ENCODE data around the gene EFCAB6. TPM values are rescaled to one million over a fixed set of nuclear protein-coding genes. Genes with fewer than 3 reads are reported as not detected.

Gene EFCAB6
- total RNA-seq, 4 donors from 2014 or later, result 2.0 to 8.4 (median 5.7) TPM

DNA sequence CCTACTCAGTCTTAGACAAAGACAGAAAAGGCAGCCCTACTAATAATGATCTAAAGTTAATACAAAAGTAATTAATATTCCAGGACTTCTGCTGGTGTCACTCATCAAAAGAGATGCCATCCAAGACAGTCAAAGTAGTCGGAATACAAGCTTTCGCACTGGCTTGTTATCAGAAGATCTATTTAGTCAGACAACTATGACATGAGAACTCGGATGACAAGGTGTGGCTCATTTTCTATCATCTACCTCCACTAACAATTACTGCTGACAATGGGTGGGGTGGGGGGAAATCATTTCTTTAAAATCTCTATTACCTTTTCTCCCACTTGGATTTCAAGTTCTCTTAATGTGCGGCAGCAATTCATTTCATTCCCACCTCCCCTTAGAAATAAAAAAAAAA is 56.7 kb downstream of the EFCAB6 start:
- DNase-seq, result no peak
- no peaks in the 10 kb centered on the region for H3K27me3 ChIP-seq
- intact Hi-C loops (cut with DNase I; ENCODE audit: low total_unique reads), result no loop called here
- H3K9me3 ChIP-seq, result no peaks in the 10 kb centered on the region
- no peaks in the 10 kb centered on the region for H3K4me1 ChIP-seq
- no peak overlapping the region for H3K4me3 ChIP-seq
- H3K27ac ChIP-seq, result no peak overlapping the region
- no peaks in the 10 kb centered on the region for H3K36me3 ChIP-seq
- TF ChIP-seq POLR2A (IDR thresholded peaks at IDR 0.05), result no peak
- TF ChIP-seq, protein P1, sequence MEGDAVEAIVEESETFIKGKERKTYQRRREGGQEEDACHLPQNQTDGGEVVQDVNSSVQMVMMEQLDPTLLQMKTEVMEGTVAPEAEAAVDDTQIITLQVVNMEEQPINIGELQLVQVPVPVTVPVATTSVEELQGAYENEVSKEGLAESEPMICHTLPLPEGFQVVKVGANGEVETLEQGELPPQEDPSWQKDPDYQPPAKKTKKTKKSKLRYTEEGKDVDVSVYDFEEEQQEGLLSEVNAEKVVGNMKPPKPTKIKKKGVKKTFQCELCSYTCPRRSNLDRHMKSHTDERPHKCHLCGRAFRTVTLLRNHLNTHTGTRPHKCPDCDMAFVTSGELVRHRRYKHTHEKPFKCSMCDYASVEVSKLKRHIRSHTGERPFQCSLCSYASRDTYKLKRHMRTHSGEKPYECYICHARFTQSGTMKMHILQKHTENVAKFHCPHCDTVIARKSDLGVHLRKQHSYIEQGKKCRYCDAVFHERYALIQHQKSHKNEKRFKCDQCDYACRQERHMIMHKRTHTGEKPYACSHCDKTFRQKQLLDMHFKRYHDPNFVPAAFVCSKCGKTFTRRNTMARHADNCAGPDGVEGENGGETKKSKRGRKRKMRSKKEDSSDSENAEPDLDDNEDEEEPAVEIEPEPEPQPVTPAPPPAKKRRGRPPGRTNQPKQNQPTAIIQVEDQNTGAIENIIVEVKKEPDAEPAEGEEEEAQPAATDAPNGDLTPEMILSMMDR (IDR thresholded peaks at IDR 0.05), result no peak

DNA sequence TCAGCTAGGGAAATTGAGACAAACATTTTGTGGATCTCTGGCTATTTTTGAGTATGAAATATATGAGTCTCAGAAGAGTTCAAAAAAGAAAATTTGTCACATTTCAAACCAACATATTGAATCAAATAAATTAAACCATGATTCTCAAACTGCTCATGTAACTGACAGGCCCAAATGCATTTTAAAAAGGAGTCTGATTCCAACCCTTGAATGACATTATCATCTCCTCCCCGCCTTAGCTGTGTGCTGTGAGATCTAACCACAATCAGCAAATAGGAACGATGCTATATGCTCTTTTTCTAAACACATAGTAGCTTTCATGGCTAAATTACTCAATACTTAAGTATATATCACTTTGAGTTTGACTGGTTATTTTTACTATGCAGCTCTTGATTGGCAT is 57.1 kb downstream of the EFCAB6 start:
- Histone ChIP-seq H3K4me3 (no peak overlapping the region), H3K27ac (no peak overlapping the region), H3K27me3 (no peaks in the 10 kb centered on the region), H3K9me3 (no peaks in the 10 kb centered on the region), H3K36me3 (no peaks in the 10 kb centered on the region), H3K4me1 (no peaks in the 10 kb centered on the region)
- no peak for TF ChIP-seq POLR2A (IDR thresholded peaks at IDR 0.05)
- TF ChIP-seq, protein P1 (IDR thresholded peaks at IDR 0.05), result no peak
- intact Hi-C loops (cut with DNase I; ENCODE audit: low total_unique reads), result no loop called here
- no peak for DNase-seq

DNA sequence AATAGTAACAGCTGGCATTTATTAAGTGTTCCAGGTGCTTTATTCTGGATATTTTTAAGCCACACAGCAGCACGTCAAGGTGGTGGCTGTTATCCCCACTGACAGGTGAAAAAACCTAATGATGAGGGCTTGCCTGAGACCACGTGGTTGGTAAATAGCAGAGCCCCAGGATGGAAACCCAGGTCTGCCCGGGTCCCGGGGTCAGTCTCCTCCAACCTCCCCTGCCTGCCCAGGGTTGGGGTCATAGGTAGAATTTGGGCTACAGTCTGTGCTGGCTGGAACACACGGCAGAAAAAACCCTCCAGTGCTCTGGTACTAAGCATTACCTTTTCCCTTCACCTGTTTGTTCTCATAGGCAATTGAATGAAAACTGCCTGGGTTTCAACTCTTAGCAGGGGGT is 57.9 kb downstream of the EFCAB6 start:
- H3K27me3 ChIP-seq, result no peaks in the 10 kb centered on the region
- intact Hi-C loops (cut with DNase I; ENCODE audit: low total_unique reads), result no loop called here
- H3K9me3 ChIP-seq, result no peaks in the 10 kb centered on the region
- no peaks in the 10 kb centered on the region for H3K36me3 ChIP-seq
- no peak overlapping the region for H3K4me3 ChIP-seq
- H3K4me1 ChIP-seq, result no peaks in the 10 kb centered on the region
- H3K27ac ChIP-seq, result no peak overlapping the region
- TF ChIP-seq, protein P1 (IDR thresholded peaks at IDR 0.05), result no peak
- TF ChIP-seq POLR2A (IDR thresholded peaks at IDR 0.05), result no peak
- DNase-seq, result no peak

DNA sequence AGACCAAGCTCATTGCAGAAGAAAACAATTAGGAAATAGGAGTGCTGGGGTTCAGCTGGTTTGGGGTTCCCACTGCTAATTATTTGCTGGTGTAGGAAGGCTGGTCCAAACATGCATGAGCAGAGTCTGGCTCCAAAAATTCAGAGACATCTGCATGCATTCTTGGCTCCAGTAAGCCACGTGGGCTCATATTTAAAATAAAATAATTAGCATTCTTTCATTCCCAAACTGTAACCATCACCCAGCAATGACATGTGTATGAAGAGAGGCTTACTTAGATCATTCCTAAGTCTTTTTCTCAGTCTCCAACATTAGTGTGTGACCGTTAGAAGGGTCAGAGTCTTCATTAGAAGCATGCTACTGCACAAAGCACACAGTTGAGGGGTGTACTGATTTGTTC is 58.4 kb downstream of the EFCAB6 start:
- H3K4me1 ChIP-seq, result no peaks in the 10 kb centered on the region
- H3K36me3 ChIP-seq, result no peaks in the 10 kb centered on the region
- H3K9me3 ChIP-seq, result no peaks in the 10 kb centered on the region
- no peaks in the 10 kb centered on the region for H3K27me3 ChIP-seq
- intact Hi-C loops (cut with DNase I; ENCODE audit: low total_unique reads), result no loop called here
- no peak overlapping the region for H3K27ac ChIP-seq
- H3K4me3 ChIP-seq, result no peak overlapping the region
- no peak for TF ChIP-seq POLR2A (IDR thresholded peaks at IDR 0.05)
- TF ChIP-seq, protein P1 (IDR thresholded peaks at IDR 0.05), result no peak
- DNase-seq, result no peak

DNA sequence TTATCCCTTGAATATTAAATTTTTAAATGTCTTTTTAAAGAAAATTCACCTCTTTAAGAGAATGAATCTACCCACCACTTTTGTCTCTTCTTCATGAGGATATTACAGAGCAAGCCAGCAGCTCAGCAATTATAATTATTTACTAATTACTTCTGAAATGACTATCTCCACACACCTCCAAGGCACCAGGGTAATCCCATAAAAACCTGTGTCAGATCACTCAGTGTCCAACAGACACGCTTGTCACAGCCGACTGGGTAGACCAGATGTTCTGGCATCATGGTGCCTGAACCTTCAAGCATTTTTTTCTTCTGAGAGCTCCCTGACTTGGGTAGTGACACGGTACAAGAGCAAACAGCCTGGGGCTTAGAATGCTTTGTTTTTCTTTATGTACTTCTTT is 61.4 kb downstream of the EFCAB6 start:
- no peak overlapping the region for H3K27ac ChIP-seq
- H3K9me3 ChIP-seq, result no peaks in the 10 kb centered on the region
- DNase-seq, result no peak
- H3K4me1 ChIP-seq, result no peaks in the 10 kb centered on the region
- intact Hi-C loops (cut with DNase I; ENCODE audit: low total_unique reads), result no loop called here
- TF ChIP-seq POLR2A (IDR thresholded peaks at IDR 0.05), result no peak
- TF ChIP-seq, protein P1 (IDR thresholded peaks at IDR 0.05), result no peak
- no peaks in the 10 kb centered on the region for H3K27me3 ChIP-seq
- no peak overlapping the region for H3K4me3 ChIP-seq
- no peaks in the 10 kb centered on the region for H3K36me3 ChIP-seq
